Measurements from ENCODE around the gene OR51B2.

OR51B2 gene

GRCh38 chr11:5280582-5281102 is 43.5 kb downstream of the OR51B2 start:
- Histone ChIP-seq H3K27ac (ENCODE audit: extremely low read depth, low read depth, low read length) (no peak overlapping the region), H3K4me1 (ENCODE audit: control insufficient read depth, insufficient read depth, low read length) (no peaks in the 10 kb centered on the region), H3K4me3 (ENCODE audit: low read depth, low read length) (no peak overlapping the region), H3K36me3 (ENCODE audit: control insufficient read depth in 2 of 2, insufficient read depth in 1 of 2, low read length in 2 of 2) (no peaks in the 10 kb centered on the region), H3K9me3 (ENCODE audit: control insufficient read depth, insufficient read depth, low read depth, low read length) (no peaks in the 10 kb centered on the region)
- TF ChIP-seq ZNF354C (tag by site-specific recombination; IDR thresholded peaks at IDR 0.05; ENCODE audit: borderline replicate concordance, low read depth) (no peak), ZNF660 (tag by site-specific recombination; IDR thresholded peaks at IDR 0.05) (0 out of 2 replicates have a peak, but pooled peaks have one; percentile 21)
- POLR2A ChIA-PET, result no interaction called here
- CTCF ChIA-PET, result interaction anchor here (0.7 kb wide), 1 partner anchor 407 kb away, joined by 3 read pairs; no protein-coding TSS in a partner anchor

- H3K9me3 ChIP-seq (ENCODE audit: control insufficient read depth, insufficient read depth, low read depth, low read length), result no peaks in the 10 kb centered on the region
- H3K27ac ChIP-seq (ENCODE audit: extremely low read depth, low read depth, low read length), result no peak overlapping the region
- POLR2A ChIA-PET, result no interaction called here
- TF ChIP-seq ZNF391 (tag by site-specific recombination; IDR thresholded peaks at IDR 0.05; ENCODE audit: borderline replicate concordance, low read depth) (no peak), GLI4 (tag by site-specific recombination; IDR thresholded peaks at IDR 0.05) (no peak), ZNF707 (tag by site-specific recombination; IDR thresholded peaks at IDR 0.05) (no peak), GLIS1 (tag by site-specific recombination; IDR thresholded peaks at IDR 0.05) (no peak), ZNF10 (tag by site-specific recombination; IDR thresholded peaks at IDR 0.05) (no peak), SCRT1 (tag by site-specific recombination; IDR thresholded peaks at IDR 0.05; ENCODE audit: borderline replicate concordance) (no peak), HOXC10 (CRISPR knock-in tag; IDR thresholded peaks at IDR 0.05) (no peak), ZNF114 (tag by site-specific recombination; IDR thresholded peaks at IDR 0.05) (no peak)
- TF ChIP-seq, protein P1, sequence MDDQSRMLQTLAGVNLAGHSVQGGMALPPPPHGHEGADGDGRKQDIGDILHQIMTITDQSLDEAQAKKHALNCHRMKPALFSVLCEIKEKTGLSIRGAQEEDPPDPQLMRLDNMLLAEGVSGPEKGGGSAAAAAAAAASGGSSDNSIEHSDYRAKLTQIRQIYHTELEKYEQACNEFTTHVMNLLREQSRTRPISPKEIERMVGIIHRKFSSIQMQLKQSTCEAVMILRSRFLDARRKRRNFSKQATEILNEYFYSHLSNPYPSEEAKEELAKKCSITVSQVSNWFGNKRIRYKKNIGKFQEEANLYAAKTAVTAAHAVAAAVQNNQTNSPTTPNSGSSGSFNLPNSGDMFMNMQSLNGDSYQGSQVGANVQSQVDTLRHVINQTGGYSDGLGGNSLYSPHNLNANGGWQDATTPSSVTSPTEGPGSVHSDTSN (CRISPR knock-in tag; IDR thresholded peaks at IDR 0.05), result no peak
- H3K36me3 ChIP-seq (ENCODE audit: control insufficient read depth in 2 of 2, insufficient read depth in 1 of 2, low read length in 2 of 2), result no peaks in the 10 kb centered on the region
- H3K4me3 ChIP-seq (ENCODE audit: low read depth, low read length), result no peak overlapping the region
- CTCF ChIA-PET, result no interaction called here
- no peaks in the 10 kb centered on the region for H3K4me1 ChIP-seq (ENCODE audit: control insufficient read depth, insufficient read depth, low read length)
These were observed 44.5 kb downstream of the OR51B2 start for GRCh38 chr11:5279471-5280090.

DNA sequence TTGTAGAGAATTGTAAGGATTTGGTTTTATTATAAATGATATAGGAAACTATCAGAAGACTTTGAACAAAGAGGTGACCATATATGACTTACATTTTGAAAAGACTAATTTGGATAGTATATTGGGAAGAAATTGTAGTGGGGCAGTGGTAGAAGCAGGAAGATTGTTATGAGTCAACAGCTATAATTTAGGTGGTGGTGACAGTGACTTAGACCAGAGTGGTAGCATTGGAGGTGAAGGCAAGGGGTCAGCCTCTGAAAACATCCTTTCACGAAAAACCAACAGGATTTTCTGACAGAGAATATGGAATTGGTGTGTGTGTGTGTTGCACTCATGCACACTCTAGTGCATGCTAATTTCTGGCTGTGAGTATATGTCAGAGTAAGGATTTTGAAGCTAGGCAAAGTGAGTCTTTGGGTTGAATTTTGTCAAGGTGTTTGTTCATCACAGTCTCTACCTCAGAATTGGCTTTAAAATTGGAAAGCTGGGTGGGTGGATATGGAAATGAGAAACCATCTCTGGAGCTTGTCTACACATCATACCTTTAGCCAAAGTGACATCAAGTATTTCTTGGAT is 46.2 kb downstream of the OR51B2 start:
- CTCF ChIA-PET, result no interaction called here
- H3K36me3 ChIP-seq (ENCODE audit: control insufficient read depth in 2 of 2, insufficient read depth in 1 of 2, low read length in 2 of 2), result no peaks in the 10 kb centered on the region
- no peaks in the 10 kb centered on the region for H3K9me3 ChIP-seq (ENCODE audit: control insufficient read depth, insufficient read depth, low read depth, low read length)
- POLR2A ChIA-PET, result no interaction called here
- no peak for TF ChIP-seq ZNF239 (tag by site-specific recombination; IDR thresholded peaks at IDR 0.05)
- TF ChIP-seq PRDM4 (tag by site-specific recombination; IDR thresholded peaks at IDR 0.05), result no peak
- no peak for TF ChIP-seq ZNF529 (tag by site-specific recombination; IDR thresholded peaks at IDR 0.05; ENCODE audit: insufficient replicate concordance)
- no peak for TF ChIP-seq ZNF324 (tag by site-specific recombination; IDR thresholded peaks at IDR 0.05)
- no peak for TF ChIP-seq ZNF670 (tag by site-specific recombination; IDR thresholded peaks at IDR 0.05; ENCODE audit: low read depth)
- TF ChIP-seq REPIN1 (tag by site-specific recombination; IDR thresholded peaks at IDR 0.05; ENCODE audit: low read depth), result no peak
- no peak for TF ChIP-seq ZNF423 (tag by site-specific recombination; IDR thresholded peaks at IDR 0.05)
- no peak overlapping the region for H3K4me3 ChIP-seq (ENCODE audit: low read depth, low read length)
- H3K4me1 ChIP-seq (ENCODE audit: control insufficient read depth, insufficient read depth, low read length), result no peaks in the 10 kb centered on the region
- no peak overlapping the region for H3K27ac ChIP-seq (ENCODE audit: extremely low read depth, low read depth, low read length)
